HG02798 (cell line): Measurements from ENCODE around the gene SLAMF9.
"Not testable (repeated sequence)": the region's sequence is repeated elsewhere in the genome, so short reads cannot be mapped to it uniquely, and the experiment has no call there.

Experiments
- ATAC-seq: cut with Tn5 transposase; IDR thresholded peaks from one replicate; pipeline ENCODE4 v1.9.1; 2021; ENCODE audit warnings: mild to moderate bottlenecking; ENCODE audit not compliant: unreplicated experiment, poor library complexity

The SLAMF9 gene

GRCh38 chr1:159908031-159908940, 45.8 kb downstream of the SLAMF9 start:
- ATAC-seq = no peak

GRCh38 chr1:159906960-159907359, 47.1 kb downstream of the SLAMF9 start:
- ATAC-seq = no peak

- not testable (repeated sequence) for ATAC-seq
Observed at GRCh38 chr1:159904036-159904435, 50.0 kb downstream of the SLAMF9 start.

- ATAC-seq = no peak
Observed at GRCh38 chr1:159902541-159902940, 51.5 kb downstream of the SLAMF9 start.
